MM.1S (cell line): ENCODE measurements around the gene CPD.

Source experiments
- DNase-seq: peaks from one replicate; pipeline ENCODE4 v3.0.0-alpha.2; 2015
- H2AFZ ChIP-seq: fragments of 300-600 bp; sonication (generic); 2 replicates; pipeline ENCODE4 v1.6.0; 2016; ENCODE audit warnings: antibody characterized with exemption, low read length
- H3F3A ChIP-seq: fragments of 300-600 bp; sonication (generic); 2 replicates; pipeline ENCODE4 v1.6.1; 2016; ENCODE audit warnings: mild to moderate bottlenecking, antibody characterized with exemption, low read length, moderate library complexity, mixed read lengths; ENCODE audit not compliant: insufficient read depth
- H3K27ac ChIP-seq: fragments of 300-600 bp; sonication (generic); 2 replicates; pipeline ENCODE4 v1.5.1; 2016; ENCODE audit warnings: mild to moderate bottlenecking, low read length
- H3K27me3 ChIP-seq: fragments of 300-600 bp; sonication (generic); replicated peaks from 2 replicates; pipeline ENCODE4 v1.6.0; 2016; ENCODE audit warnings: low read length; ENCODE audit not compliant: insufficient read depth
- H3K36me3 ChIP-seq: fragments of 300-600 bp; sonication (generic); replicated peaks from 2 replicates; pipeline ENCODE4 v1.6.1; 2016; ENCODE audit warnings: mild to moderate bottlenecking, low read length, mixed read lengths; ENCODE audit not compliant: insufficient read depth
- H3K4me1 ChIP-seq: fragments of 300-600 bp; sonication (generic); 2 replicates; pipeline ENCODE4 v1.6.1; 2016; ENCODE audit warnings: low read length, mixed read lengths
- H3K4me2 ChIP-seq: fragments of 300-600 bp; sonication (generic); 2 replicates; pipeline ENCODE4 v1.6.0; 2016; ENCODE audit warnings: low read depth, low read length
- H3K4me3 ChIP-seq: fragments of 300-600 bp; sonication (generic); 2 replicates; pipeline ENCODE4 v1.5.1; 2016; ENCODE audit warnings: low read length, mixed read lengths
- H3K79me2 ChIP-seq: fragments of 300-600 bp; sonication (generic); 2 replicates; pipeline ENCODE4 v1.6.1; 2016; ENCODE audit warnings: mixed run types, low read length, mixed read lengths
- H3K9ac ChIP-seq: fragments of 300-600 bp; sonication (generic); 2 replicates; pipeline ENCODE4 v1.6.1; 2016; ENCODE audit warnings: low read length, mixed read lengths
- H3K9me2 ChIP-seq: fragments of 300-600 bp; sonication (generic); replicated peaks from 2 replicates; pipeline ENCODE4 v1.6.1; 2016; ENCODE audit warnings: mild to moderate bottlenecking, low read length, mixed read lengths; ENCODE audit not compliant: insufficient read depth
- H3K9me3 ChIP-seq: fragments of 300-600 bp; sonication (generic); replicated peaks from 2 replicates; pipeline ENCODE4 v1.6.1; 2016; ENCODE audit warnings: mild to moderate bottlenecking, low read length, mixed read lengths; ENCODE audit not compliant: insufficient read depth
- H4K20me1 ChIP-seq: fragments of 300-600 bp; sonication (generic); 2 replicates; pipeline ENCODE4 v1.6.1; 2016; ENCODE audit warnings: mild to moderate bottlenecking, low read length, moderate library complexity, mixed read lengths; ENCODE audit not compliant: insufficient read depth
- CTCF ChIP-seq: fragments of 300-600 bp; sonication (generic); IDR thresholded peaks from 2 replicates; pipeline ENCODE4 v1.5.1; 2016; ENCODE audit warnings: antibody characterized with exemption, low read length, mixed read lengths
- EZH2 ChIP-seq: fragments of 300-600 bp; sonication (generic); optimal IDR thresholded peaks from 2 replicates; pipeline ENCODE3; 2017; ENCODE audit warnings: low read depth, mild to moderate bottlenecking, antibody characterized with exemption, low read length, mixed read lengths
- EZH2phosphoT487 ChIP-seq: fragments of 300-600 bp; sonication (generic); IDR thresholded peaks from 2 replicates; pipeline ENCODE4 v1.6.1; 2018; ENCODE audit warnings: antibody characterized with exemption, low read length

CPD gene

GRCh38 chr17:30426292-30426691 is 47.6 kb downstream of the CPD start:
- Histone ChIP-seq H3K79me2 (no peaks in the 10 kb centered on the region), H3K9me3 (no peaks in the 10 kb centered on the region), H2AFZ (no peak overlapping the region), H3K27me3 (no peaks in the 10 kb centered on the region), H3K27ac (no peak overlapping the region), H3F3A (no peaks in the 10 kb centered on the region), H3K9ac (no peak overlapping the region), H4K20me1 (no peaks in the 10 kb centered on the region; the same call in 1 of the 2 replicates), H3K4me3 (no peak overlapping the region), H3K36me3 (peaks cover 3% of the 10 kb centered on the region; the same call in 1 of the 2 replicates), H3K4me2 (no peak overlapping the region), H3K9me2 (no peaks in the 10 kb centered on the region), H3K4me1 (no peaks in the 10 kb centered on the region)
- DNase-seq, result no peak
- no peak for TF ChIP-seq EZH2
- no peak for TF ChIP-seq CTCF
- TF ChIP-seq EZH2phosphoT487, result no peak

GRCh38 chr17:30427611-30428010 is 48.9 kb downstream of the CPD start:
- Histone ChIP-seq H2AFZ (no peak overlapping the region), H3K9me2 (no peaks in the 10 kb centered on the region), H3K79me2 (no peaks in the 10 kb centered on the region), H3K9ac (no peak overlapping the region), H3K4me1 (no peaks in the 10 kb centered on the region), H3K9me3 (no peaks in the 10 kb centered on the region), H3F3A (no peaks in the 10 kb centered on the region), H3K4me3 (no peak overlapping the region), H3K36me3 (peaks cover 3% of the 10 kb centered on the region; the same call in 1 of the 2 replicates), H3K4me2 (no peak overlapping the region), H3K27ac (no peak overlapping the region), H3K27me3 (no peaks in the 10 kb centered on the region), H4K20me1 (no peaks in the 10 kb centered on the region; the same call in 1 of the 2 replicates)
- no peak for TF ChIP-seq CTCF
- no peak for TF ChIP-seq EZH2phosphoT487
- TF ChIP-seq EZH2, result no peak
- no peak for DNase-seq

- TF ChIP-seq EZH2 (no peak), CTCF (no peak)
- no peak overlapping the region for H3K4me3 ChIP-seq
- H3K9me3 ChIP-seq, result no peaks in the 10 kb centered on the region
- no peak overlapping the region for H3K4me2 ChIP-seq
- no peaks in the 10 kb centered on the region for H3K9me2 ChIP-seq
- no peak for DNase-seq
- no peaks in the 10 kb centered on the region for H3K4me1 ChIP-seq
- no peaks in the 10 kb centered on the region for H3F3A ChIP-seq
- H4K20me1 ChIP-seq, result no peaks in the 10 kb centered on the region; the same call in 1 of the 2 replicates
- no peaks in the 10 kb centered on the region for H3K79me2 ChIP-seq
- no peak overlapping the region for H3K27ac ChIP-seq
- no peak overlapping the region for H2AFZ ChIP-seq
- H3K27me3 ChIP-seq, result no peaks in the 10 kb centered on the region
- no peak overlapping the region for H3K9ac ChIP-seq
- no peaks in the 10 kb centered on the region for H3K36me3 ChIP-seq
Observed at GRCh38 chr17:30429155-30429554, 50.4 kb downstream of the CPD start.
